Measurements from ENCODE around the gene PARVB.

GRCh38 chr22:44087089-44087430 is 63.0 kb downstream of the PARVB start:
- TF ChIP-seq CTCF (IDR thresholded peaks at IDR 0.05) (no peak), POLR2A (IDR thresholded peaks at IDR 0.05) (no peak)
